HG02870 (cell line): ENCODE data around the gene TPRG1L.
A peak's percentile ranks its signal among the peaks of the same experiment; 100 is the strongest.

Source experiments
- ATAC-seq: cut with Tn5 transposase; IDR thresholded peaks from one replicate; pipeline ENCODE4 v1.9.1; 2021; ENCODE audit warnings: mild to moderate bottlenecking, moderate library complexity; ENCODE audit not compliant: unreplicated experiment

TPRG1L gene

GRCh38 chr1:3676581-3677470 lies 52.0 kb downstream of the TPRG1L start:
- peak; percentile 65 for ATAC-seq

DNA sequence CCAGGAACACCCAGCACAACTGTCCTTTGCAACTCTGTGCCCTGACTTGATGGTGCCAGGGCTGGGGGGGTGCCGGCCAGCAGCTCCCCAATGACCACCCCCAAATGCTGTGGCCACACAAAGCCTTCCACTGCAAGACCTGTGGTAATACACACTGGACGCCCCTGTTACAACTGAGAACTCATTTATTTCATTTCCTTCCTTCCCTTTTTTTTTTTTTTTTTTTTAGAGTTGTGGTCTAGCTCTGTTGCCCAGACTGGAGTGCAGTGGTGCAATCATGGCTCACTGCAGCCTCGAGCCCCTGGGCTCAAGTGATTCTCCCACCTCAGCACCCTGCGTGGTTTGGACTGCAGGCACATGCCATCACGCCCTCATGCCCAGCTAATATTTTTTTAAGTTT lies 52.7 kb downstream of the TPRG1L start:
- ATAC-seq = peak; percentile 5

- no peak for ATAC-seq
These were observed 53.7 kb downstream of the TPRG1L start for GRCh38 chr1:3678361-3679097.

DNA sequence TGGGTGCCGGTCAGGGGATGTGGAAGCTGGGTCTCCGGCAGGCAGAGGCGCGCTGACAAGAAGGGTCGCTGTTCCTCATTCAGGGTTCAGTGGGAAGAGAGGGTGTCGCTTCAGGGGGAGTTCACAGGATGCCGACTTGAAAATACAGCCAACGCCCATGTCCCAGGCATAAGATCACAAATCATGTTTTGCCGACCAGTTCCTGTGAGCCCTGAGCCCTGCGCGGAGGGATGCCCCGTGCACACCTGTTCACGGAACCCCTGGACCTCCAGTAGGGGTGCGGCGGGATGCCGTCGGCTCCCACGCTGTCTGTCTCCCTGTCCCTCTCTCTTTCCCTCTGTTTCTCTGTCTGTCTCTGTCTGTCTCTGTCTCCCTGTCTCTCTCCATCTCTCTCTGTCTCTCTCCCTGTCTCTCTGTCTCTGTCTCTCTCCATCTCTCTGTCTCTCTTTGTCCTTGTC lies 54.3 kb downstream of the TPRG1L start:
- ATAC-seq = no peak
